GM12865 (cell line): ENCODE results near the gene MGAM2.

Source experiments
- DNase-seq: peaks from one replicate; pipeline ENCODE4 v3.0.0; 2010; ENCODE audit warnings: low read depth
- H3K4me3 ChIP-seq: 2 replicates; pipeline ENCODE4 v1.5.1; 2011; ENCODE audit warnings: mild to moderate bottlenecking, low read depth, low read length, control low read depth
- TF ChIP-seq, protein P1 (sequence below): IDR thresholded peaks from 2 replicates; pipeline ENCODE4 v1.5.1; 2011; ENCODE audit warnings: low read length, control low read depth, low read depth, inconsistent platforms; ENCODE audit not compliant: insufficient read depth; ENCODE audit errors: missing control alignments

MGAM2 gene

DNA sequence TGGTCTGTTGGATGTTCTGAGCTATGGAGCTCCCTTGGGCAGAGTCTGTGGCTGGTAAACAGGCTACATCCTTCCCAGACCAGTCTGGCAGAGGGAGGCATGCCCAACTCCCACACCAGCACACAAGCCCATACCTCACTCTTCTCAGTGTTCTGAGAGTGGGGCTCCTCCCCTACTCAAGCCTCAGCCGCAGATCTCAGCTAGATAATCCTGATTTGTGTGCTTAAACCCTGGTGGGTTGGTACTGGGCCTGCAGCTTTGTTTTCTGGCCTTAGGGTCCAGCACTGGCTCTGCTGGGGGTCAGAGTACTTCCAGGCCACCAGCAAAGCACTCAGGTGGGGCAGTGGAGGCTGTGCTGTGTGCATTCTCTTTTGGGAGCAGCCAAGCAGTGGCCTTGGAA, 70.4 kb downstream of the MGAM2 start:
- no peak for DNase-seq
- no peak overlapping the region for H3K4me3 ChIP-seq
- TF ChIP-seq, protein P1, sequence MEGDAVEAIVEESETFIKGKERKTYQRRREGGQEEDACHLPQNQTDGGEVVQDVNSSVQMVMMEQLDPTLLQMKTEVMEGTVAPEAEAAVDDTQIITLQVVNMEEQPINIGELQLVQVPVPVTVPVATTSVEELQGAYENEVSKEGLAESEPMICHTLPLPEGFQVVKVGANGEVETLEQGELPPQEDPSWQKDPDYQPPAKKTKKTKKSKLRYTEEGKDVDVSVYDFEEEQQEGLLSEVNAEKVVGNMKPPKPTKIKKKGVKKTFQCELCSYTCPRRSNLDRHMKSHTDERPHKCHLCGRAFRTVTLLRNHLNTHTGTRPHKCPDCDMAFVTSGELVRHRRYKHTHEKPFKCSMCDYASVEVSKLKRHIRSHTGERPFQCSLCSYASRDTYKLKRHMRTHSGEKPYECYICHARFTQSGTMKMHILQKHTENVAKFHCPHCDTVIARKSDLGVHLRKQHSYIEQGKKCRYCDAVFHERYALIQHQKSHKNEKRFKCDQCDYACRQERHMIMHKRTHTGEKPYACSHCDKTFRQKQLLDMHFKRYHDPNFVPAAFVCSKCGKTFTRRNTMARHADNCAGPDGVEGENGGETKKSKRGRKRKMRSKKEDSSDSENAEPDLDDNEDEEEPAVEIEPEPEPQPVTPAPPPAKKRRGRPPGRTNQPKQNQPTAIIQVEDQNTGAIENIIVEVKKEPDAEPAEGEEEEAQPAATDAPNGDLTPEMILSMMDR: no peak

DNA sequence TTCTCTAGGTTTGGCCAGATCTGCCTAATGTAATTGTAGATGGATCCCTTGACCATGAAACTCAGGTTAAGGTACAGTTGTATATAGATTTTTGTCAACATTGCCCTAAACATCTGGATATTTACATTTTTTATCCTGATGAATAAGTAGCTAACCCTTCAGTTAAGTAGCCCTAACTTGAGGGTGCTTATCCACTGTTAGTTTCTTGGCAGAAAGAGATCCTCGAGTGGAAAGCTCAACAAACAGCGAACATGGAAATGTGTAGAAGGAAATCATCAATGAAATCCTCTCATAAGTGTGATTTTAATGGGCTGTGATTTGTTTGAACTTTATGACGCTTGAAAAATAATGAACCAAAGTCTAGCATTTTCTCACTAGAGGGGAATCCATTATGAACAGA, 73.6 kb downstream of the MGAM2 start:
- TF ChIP-seq, protein P1: no peak
- no peak for DNase-seq
- H3K4me3 ChIP-seq: no peak overlapping the region

DNA sequence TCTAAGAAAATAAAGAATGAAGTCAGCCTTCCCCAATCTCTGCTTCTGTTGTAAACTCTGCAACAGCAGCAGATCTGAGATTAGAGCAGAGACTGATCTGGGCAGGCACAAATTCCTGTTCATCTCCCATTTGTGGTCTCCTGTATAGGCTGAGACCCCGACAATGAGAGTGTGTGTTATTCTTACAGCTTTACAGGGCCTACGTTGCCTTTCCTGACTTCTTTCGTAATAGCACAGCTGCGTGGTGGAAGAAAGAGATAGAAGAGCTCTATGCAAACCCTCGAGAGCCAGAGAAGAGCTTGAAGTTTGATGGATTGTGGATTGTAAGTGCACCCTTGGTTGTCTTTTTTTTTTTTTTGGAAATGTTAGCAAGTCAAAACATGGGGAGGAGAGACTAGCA, 74.3 kb downstream of the MGAM2 start:
- TF ChIP-seq, protein P1: no peak
- no peak for DNase-seq

GRCh38 chr7:142188154-142188553, 76.6 kb downstream of the MGAM2 start:
- peak; percentile 49 for DNase-seq
- no peak overlapping the region for H3K4me3 ChIP-seq
- TF ChIP-seq, protein P1: no peak

More for the DNA sequence above, 74.3 kb downstream of the MGAM2 start:
- no peak overlapping the region for H3K4me3 ChIP-seq

DNA sequence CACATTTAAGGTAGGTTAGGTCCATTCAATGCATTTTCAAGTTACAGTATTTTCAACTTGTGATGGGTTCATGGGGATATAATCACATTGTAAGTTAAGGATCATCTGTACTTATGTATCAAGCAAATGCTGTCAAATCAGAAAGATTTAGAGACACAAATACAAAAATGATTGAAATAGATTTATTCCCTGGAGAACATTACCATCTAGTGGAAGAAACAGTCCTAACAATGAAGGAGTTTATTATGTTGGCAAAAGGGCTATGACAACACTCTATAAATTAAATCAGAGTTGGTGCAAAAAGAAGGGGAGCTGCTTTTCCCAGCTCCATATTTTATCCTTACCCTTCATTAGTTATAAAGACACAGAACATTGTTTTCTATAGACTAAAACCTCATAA, 77.3 kb downstream of the MGAM2 start:
- TF ChIP-seq, protein P1: peak; percentile 14
- no peak for DNase-seq
- H3K4me3 ChIP-seq: no peak overlapping the region

DNA sequence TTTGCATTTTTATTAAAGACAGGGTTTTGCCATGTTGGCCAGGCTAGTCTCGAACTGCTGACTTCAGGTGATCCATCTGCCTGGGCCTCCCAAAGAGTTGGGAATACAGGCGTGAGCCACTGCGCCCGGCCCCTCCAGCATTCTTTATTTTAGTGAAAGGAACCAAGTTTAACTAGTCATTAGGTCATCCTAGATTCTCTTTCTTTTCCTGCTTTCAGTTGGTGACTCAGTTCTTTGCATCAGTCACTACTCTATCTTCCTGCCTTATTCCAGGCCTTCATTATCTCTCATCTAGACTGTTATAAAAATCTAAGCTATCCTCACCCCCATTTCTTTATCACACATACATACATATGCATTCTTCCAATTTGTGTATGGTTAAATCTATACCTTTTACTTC, 82.7 kb downstream of the MGAM2 start:
- no peak for DNase-seq
- no peak overlapping the region for H3K4me3 ChIP-seq
- TF ChIP-seq, protein P1: no peak

GRCh38 chr7:142196066-142196840, 84.7 kb downstream of the MGAM2 start:
- TF ChIP-seq, protein P1: no peak
- no peak overlapping the region for H3K4me3 ChIP-seq
- DNase-seq: no peak
